Gastroesophageal sphincter (tissue), 3 donors: ENCODE data around the gene BACH2.

Experiments
- CTCF ChIP-seq, 4 experiments: fragments of 200-600 bp in 2 of 4; fragments of 450-650 bp in 2 of 4; sonication (generic) in 1 of 4; IDR thresholded peaks; one replicate each; pipeline ENCODE4 v1.5.1; 2017 to 2019; ENCODE audit warnings: antibody characterized with exemption in 4 of 4, mild to moderate bottlenecking in 2 of 4, moderate library complexity in 2 of 4
- EP300 ChIP-seq: sonication (generic); formaldehyde crosslinking; IDR thresholded peaks from one replicate; pipeline ENCODE4 v1.6.1; 2017; ENCODE audit warnings: antibody characterized with exemption, mild to moderate bottlenecking
- POLR2A ChIP-seq, 2 donors: fragments of 450-650 bp; IDR thresholded peaks; one replicate each; pipeline ENCODE4 v1.6.1; 2017; ENCODE audit warnings: antibody characterized with exemption in 2 of 2, mild to moderate bottlenecking in 2 of 2, moderate library complexity in 1 of 2
- POLR2AphosphoS5 ChIP-seq: sonication (generic); formaldehyde crosslinking; IDR thresholded peaks from one replicate; pipeline ENCODE4 v1.6.1; 2017; ENCODE audit warnings: antibody characterized with exemption

- TF ChIP-seq CTCF (IDR thresholded peaks at IDR 0.05) = no peak
- no peak for TF ChIP-seq POLR2A (IDR thresholded peaks at IDR 0.05)
- TF ChIP-seq POLR2AphosphoS5 = no peak
- TF ChIP-seq EP300 = no peak
These were observed 352.4 kb downstream of the BACH2 start for GRCh38 chr6:89944181-89944755.
